Measurements from ENCODE around the gene COL28A1.

DNA sequence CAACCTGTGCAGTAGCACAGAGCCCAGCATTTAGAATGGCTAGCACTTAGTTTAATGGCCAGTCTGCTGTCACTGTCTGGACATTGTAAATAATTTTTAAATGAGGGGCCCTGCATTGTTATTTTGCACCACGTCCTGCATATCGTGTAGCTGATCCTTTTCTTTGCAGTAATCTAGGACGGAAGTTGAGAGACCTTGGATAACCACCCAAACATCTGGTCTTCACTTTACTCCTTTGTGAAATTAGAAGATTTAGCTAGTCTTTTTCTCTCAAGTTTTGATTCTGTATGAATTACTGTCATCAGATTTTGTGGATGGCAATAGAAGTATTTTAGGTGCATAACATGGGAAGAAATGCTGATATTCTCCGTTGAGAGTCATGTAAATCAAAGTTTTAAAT, 32.9 kb upstream of the COL28A1 start:
- no peak for TF ChIP-seq GATA2 (IDR thresholded peaks at IDR 0.05; ENCODE audit: low read depth, low read length)
- no peak for TF ChIP-seq GATA3 (IDR thresholded peaks at IDR 0.05; ENCODE audit: low read depth, low read length)
